HTR-8/SVneo (cell line): ENCODE measurements around the gene CTSZ.
"Not testable (repeated sequence)": the region's sequence is repeated elsewhere in the genome, so short reads cannot be mapped to it uniquely, and the experiment has no call there.

Experiments
- DNase-seq: peaks from one replicate; pipeline ENCODE4 v3.0.0; 2011; ENCODE audit warnings: low spot score, mixed read lengths; ENCODE audit not compliant: insufficient read length
- FAIRE-seq: peaks from 2 replicates; lab custom pipeline; 2011; peaks lifted over from hg19 to GRCh38; lab: Jason Lieb, UNC

The CTSZ gene

DNA sequence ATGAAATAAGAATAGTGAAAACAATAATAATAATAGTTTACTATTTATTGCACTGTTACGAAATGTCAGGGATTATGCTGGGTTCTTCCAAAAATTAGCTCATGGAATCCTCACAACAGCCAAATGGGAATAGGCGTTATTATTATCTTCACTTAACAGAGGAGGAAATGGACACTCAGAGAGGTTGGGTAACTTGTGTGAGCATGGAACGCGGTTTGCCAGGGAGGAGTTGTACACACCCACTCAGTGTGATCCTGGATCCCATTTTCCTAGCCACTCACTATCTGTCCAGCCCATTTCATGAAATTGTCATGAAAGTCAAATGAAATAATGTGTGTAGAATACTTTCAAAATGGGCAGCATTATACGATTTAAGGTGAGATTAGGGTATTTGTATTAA lies 21.4 kb downstream of the CTSZ start:
- no peak for FAIRE-seq
- no peak for DNase-seq

DNA sequence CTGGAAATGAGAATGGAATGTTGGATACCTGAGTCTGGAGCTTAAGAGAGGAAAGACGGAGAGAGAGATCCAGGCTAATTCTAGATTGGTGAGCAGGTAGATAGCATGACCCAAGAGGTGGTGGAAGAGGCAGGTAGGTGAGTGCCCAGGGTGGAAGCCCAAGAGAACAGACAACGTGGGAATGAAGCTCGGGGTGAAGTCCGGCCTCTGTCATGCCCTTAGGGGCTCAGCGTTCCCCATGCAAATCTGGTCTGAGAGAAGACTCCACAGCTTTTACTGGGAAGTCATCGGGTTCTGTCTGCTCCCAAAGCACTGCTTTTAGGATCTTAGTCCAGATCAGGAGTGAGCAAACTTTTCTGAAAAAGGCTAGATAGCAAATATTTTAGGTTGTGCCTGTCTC lies 22.4 kb downstream of the CTSZ start:
- FAIRE-seq (no peak), DNase-seq (no peak)

- not testable (repeated sequence) for DNase-seq, FAIRE-seq
These were observed 24.0 kb downstream of the CTSZ start for GRCh38 chr20:58983115-58983468.

GRCh38 chr20:58982406-58983114 lies 24.5 kb downstream of the CTSZ start:
- peak; percentile 52 for FAIRE-seq

DNA sequence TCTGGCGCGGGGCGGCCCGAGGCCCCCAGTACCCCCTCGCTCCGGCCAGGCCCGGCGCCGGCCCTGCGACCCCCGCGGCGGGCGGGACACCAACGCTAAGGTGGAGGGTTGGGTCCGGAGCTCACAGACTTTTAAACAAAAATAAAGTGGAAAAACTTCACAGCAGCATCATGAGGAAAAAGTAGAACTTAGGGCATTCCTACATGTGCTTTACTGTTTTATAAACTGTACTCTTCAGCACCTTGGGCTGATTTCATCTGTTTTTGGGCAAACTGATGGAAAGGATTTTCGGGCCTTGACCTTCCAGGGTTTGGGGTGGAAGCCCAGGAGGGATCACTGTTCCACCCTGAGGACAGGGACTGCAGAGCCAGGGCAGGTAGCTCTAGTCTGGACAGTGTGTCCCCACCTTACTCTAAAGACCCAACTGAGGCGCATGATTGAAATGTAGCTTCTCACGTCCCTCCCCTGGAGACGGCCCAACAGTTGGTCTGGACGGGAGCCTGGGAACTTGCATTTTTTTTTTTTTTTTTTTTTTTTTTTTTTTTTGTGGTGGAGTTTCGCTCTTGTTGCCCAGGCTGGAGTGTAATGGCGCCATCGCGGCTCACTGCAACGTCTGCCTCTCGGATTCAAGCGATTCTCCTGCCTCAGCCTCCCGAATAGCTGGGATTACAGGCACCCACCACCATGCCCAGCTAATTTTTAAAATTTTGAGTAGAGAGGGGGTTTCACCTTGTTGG lies 25.3 kb downstream of the CTSZ start:
- DNase-seq (peak; percentile 82), FAIRE-seq (peak; percentile 46)

More at GRCh38 chr20:58982406-58983114, 24.5 kb downstream of the CTSZ start:
- no peak for DNase-seq

DNA sequence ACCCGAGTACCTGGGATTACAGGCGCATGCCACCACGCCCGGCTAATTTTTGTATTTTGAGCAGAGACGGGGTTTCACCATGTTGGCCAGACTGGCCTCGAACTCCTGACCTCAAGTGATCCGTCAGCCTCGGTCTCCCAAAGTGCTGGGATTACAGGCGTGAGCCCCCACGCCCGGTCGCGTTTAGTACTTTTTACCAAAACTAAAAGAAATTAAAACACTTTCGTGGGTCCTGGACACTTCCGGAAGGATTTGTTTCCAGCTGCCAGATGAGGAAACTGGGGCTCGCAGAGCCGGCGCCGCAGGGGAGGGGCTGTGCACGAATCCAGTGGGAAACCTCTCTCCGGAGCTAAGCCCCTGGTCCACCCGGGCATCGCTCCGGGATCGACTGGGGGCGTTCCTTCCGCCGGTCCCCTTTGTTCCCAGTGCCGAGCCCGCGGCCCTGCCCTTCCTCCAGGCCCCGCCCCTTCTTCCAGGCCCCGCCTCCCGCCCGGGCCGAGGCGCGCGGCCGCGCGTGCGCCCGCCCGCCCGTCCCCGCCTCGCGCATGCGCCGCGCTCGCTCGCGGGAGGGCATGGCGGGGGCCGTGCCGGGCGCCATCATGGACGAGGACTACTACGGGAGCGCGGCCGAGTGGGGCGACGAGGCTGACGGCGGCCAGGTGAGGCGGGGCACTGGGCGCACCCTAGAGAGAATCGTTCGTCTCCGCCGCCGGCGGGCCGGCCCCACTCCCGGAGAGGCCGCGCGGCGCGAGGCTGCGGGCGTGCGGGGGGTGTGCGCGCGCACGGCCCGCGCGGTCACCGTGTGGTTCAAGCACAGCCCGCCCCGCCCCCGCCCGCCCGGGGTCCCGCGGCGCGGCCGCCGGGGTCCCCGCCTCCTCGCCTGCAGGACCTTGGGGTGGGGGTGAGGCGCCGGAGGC lies 26.1 kb downstream of the CTSZ start, which contains the start of gene NELFCD:
Gene NELFCD (plus strand): TSS at position 546 of the 917 bp plus-strand sequence. CDS start 54 bp downstream, at position 600.
- peak; percentile 98 for FAIRE-seq
- peak; percentile 100 for DNase-seq

- FAIRE-seq (peak; percentile 52), DNase-seq (no peak)
These were observed 28.5 kb downstream of the CTSZ start for GRCh38 chr20:58978351-58979190.

DNA sequence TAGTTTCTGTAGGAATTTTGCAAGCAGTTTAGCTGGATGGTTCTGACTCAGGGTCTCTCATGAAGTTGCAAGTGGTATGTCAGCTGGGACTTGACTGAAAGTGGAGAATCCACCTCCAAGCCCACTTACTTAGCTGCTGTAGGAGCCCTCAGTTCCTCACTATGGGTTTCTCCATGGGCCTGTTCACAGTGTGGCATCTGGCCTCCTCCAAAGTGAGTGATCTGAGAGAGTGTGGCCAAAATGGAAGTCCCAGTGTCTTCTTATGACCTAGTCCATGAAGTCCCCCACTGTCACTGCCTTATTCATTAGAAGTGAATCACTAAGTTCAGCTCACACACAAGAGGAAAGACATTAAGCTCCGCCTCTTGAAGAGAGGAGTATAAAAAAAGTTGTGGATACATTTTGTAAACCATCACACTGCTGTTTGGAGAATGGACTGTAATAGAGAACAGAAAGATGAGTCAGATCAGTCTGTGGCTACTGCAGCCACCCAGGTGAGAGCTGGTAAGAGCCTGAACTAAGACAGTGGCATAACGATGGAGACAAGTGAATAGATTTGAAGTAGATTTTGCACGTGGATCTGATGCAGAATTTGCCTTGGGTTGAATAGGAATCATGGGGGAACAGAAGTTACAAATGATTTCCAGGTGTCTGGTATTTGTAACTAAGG lies 30.9 kb downstream of the CTSZ start:
- DNase-seq, result no peak
- peak; percentile 64 for FAIRE-seq

GRCh38 chr20:58975353-58975752 lies 31.7 kb downstream of the CTSZ start:
- DNase-seq (no peak), FAIRE-seq (peak; percentile 4)

- FAIRE-seq, result peak; percentile 65
These were observed 33.2 kb downstream of the CTSZ start for GRCh38 chr20:58973866-58974265.

GRCh38 chr20:58973179-58973578 lies 33.9 kb downstream of the CTSZ start:
- FAIRE-seq, result peak; percentile 97

More at GRCh38 chr20:58973866-58974265, 33.2 kb downstream of the CTSZ start:
- DNase-seq, result no peak

DNA sequence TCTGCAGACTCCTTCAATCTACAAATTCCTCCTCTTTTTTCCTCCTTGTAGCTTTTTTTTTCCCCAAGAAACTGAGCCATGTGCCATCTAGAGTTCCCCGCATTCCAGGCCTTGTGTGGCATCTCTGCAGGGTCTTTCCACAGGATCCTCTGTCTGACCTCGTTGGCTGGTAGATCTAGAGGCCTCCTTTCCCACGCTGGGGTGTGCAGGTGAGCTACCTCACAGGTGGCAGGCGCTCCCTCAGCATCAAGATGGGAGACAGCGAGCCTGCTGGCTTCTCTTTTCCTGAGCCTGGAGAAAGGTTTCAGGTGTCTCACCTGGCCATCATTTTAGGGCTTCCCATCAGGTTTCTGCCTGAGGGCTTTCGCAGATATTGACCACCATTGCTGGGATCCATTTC lies 35.6 kb downstream of the CTSZ start:
- no peak for FAIRE-seq
- DNase-seq, result no peak

More at GRCh38 chr20:58973179-58973578, 33.9 kb downstream of the CTSZ start:
- no peak for DNase-seq

DNA sequence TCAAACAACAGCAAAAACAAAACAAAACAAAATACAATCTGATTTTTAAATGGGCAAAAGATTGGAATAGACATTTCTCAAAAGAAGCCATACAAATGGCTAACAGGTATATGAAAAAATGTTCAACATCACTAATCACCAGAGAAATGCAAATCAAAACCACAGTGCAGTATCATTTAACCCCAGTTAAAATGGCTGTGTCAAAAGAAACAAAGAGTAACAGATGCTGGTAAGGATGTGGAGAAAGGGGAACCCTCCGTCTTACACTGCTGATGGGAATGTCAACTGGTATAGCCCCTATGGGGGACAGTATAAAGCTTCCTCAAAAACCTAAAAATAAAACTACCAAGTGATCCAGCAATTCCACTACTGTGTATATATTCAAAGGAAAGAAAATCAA lies 36.9 kb downstream of the CTSZ start:
- no peak for DNase-seq
- peak; percentile 42 for FAIRE-seq

GRCh38 chr20:58969439-58969838 lies 37.6 kb downstream of the CTSZ start:
- no peak for DNase-seq
- FAIRE-seq, result no peak

DNA sequence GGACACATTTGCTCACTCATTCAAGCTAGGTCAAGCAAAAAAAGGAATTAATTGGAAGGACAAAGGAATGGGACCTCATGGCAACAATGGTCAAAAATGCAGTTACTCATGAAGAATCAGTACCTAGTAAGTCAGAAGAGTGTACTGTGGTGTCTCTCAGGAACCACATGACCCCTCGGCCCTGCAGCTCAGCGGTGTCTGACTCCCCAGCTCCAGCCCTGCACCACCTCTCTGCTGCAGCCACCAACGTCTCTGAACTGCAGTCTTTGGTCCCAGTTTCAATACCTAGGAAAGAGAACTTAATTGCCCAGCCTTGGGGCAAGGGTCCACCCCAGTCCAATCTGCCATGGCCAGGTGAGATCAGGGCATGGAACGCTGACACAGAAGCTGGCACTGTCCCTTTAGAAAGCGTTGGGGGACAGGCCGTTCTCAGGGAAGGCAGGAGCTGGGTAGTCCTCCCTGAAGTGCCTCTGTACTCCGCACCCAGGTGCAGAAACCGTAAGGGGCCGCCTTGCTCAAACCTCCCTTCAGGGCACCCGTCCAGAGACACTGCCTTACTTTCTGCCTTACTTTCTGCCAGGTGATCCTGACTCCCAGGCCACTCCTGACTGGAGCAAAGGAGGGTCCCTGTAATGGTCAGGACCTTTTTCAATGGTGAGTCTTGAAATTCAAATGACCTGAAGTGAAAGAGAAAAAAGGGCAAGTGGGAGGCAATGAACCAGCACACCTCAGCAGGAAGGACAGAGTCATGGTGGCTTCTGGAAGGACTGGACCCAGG lies 39.2 kb downstream of the CTSZ start:
- DNase-seq (no peak), FAIRE-seq (peak; percentile 84)

GRCh38 chr20:58965270-58966064 lies 41.6 kb downstream of the CTSZ start:
- peak; percentile 93 for FAIRE-seq
- no peak for DNase-seq

GRCh38 chr20:58963922-58964321 lies 43.1 kb downstream of the CTSZ start:
- DNase-seq, FAIRE-seq: not testable (repeated sequence)
